DMS79 treated with DMSO at 0.1 percent for 48 hours (cell line): ENCODE data around the gene BTBD16.

Experiments used
- DNase-seq: peaks from one replicate; lab custom pipeline; 2025; lab: John Stamatoyannopoulos, UW

Gene BTBD16

DNA sequence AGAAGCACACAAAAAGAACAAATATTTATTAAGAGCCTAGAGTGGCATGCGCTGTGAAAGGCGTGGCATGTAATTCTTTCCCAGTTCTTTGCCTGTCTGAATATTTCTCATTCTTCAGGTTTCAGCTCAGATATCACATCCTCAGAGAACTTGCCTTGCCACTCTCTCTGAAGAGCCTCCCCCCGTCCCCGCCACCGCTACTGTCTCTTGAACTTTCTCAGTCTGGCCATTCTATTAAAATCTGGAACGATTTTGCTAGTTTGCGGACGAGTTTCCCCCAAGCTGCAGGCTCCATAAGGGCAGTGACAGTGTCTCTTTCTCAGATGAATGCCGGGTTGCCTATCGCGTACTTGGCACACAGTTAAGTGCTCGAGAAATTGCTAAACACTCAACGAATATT lies 102.6 kb downstream of the BTBD16 start:
- no peak for DNase-seq

DNA sequence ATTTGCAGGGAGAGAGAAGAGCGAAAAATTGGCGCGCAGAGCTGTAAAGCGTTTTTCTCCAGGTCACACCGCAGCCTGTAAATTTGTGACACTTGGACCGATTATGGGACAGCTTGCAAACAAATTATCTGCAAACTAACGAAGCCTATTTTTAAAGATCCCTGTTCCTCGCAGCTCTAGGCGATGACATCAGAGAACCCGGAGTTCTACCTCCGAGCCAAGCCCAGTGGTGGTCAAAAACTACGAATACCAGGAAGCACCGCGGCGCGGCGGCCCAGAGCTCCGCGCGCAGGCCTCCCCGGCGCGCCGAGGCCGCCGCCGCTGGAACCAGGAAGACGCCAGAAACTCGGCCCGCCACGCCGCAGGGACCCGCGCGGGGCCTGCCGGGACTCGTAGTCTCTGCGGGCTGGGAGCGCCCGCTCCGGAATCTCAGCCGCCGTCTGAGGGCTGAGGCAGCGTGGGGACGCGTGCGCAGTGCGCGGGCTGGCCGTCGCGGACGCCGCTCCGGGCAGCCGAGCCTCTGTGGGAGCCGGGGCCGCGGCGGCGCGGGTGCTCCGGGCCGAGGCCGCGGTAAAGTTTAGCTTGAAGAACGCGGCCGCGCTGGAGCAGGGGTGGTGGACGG lies 103.3 kb downstream of the BTBD16 start, which contains the start of gene PLEKHA1:
PLEKHA1 (plus strand) TSS at position 472 of the 622 bp plus-strand sequence. CDS start 18,493 bp downstream, outside the sequence.
- DNase-seq, result peak; percentile 63

DNA sequence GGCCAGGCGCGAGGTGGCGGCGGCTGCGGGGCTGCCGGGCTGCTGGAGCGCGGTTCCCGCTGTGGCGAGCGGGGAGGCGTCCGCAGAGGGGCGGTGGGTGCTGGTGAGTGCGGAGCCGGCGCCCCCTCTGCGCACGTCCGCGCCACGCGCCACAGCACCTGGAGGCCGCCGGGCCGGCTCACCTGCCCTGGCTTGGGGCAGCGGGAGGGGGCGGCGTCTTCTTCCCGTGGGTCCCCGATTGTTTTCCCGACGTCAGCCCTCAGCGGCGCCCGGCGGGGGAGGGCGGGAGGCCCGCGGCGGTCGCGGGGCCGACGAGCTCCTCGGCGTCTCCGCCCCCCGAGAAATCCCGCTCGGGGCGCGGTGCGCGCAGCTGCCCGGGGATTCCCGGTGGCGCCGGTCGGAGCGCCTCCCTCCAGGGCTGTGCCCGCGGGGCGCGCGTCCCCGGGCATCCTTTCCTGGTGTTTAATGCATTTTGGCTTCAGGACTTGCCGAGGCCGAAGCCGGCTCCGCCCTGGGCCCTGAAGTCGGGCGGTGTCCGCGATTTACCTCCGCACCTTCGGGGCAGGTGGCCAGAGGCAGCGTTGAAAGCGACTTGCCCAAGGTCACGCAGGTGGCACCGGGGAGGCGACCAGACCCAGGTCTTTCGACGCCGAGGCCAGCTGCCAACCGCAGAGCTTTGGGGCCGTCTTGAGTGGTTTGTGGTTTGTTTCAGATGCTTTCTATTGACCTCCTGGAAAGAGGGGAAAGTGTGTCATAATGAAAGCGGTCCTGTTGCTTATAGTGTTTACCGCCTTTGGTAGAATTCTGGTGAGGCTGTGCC lies 104.0 kb downstream of the BTBD16 start:
- peak; percentile 33 for DNase-seq

DNA sequence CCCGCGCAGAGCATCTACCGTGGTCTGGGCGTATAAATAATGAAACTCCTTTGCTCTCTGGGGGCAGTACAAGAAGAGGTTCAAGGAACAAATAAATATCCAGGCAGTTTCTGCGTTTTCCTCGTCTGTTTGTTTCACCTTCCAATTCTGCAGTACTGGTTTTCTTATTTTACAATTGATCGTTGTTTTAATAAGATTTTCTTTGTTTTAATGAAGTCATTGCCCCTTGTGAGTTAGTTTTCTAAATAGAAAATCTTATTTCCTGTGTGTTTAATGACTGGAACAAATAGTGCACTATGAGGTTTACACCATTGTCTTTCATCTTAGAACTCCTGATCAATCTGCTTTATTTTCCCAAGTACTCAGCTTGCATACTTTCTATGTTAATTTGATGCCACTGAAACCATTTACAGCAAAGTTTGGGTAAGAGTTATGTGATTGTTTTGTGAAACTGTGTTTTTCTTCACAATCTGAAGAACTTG lies 104.6 kb downstream of the BTBD16 start:
- DNase-seq, result peak; percentile 28

DNA sequence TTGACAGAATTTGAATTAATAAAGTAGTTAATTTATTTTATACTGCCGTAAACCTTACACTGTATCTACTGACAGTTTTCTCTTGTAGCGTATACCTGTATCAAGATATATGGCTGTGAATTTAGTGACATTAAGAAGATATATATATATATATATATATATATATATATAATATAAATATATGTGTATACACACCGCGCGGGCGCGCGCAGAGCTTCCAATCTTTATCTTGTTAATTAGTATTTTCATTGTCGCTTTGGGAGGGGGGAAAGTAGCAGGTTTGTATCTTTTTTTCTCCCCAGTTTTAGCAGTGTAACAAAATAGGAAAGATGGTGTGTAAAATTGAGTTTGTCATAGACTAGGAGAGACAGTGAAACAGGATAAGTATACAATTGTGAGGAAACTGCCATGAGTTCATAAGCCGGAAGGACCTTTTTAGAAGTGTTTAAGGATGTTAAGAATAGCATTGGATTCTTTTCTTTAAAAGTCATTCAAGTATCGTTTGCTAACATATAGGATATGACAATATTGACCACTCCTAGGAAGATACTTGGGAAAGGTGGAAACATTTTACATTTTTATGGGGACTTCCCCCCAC lies 105.4 kb downstream of the BTBD16 start:
- DNase-seq, result no peak

DNA sequence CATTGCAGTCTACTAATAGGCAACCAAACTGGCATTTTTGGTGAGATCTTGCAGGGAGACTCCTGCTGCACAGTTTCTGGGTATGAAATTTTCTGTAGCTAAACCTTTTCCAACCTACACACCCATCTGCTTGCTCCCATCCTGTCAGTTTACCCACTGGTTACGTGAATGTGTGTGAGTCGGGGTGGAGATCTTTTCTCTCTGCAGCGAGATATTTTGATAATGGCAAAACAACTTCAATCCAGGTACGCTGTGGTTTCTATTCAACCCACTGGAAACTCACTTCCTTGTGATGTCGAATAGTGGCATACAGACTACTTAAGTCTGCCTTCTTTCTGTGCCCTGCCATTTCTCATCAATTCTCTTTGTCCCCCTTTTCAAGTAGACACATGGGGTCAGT lies 107.9 kb downstream of the BTBD16 start:
- no peak for DNase-seq

DNA sequence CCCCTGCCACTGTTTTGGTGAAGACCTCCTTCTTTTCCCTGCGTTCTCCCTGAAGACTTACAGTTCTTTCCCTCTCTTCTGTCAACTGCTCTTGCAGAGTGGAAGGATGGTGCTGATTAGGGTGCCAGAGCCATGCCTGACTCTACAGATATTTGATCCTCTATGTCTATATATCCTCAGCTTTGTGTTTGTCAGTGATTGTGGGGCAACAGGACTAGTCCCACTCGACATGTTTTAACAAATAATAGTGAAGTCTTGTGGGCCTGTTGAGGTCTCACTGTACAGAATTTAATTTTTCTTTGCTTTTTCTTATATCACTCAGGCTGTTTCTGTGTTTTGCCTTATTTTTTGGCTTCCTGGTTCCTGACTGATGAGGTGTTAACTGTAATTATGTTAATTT lies 108.4 kb downstream of the BTBD16 start:
- DNase-seq, result no peak

DNA sequence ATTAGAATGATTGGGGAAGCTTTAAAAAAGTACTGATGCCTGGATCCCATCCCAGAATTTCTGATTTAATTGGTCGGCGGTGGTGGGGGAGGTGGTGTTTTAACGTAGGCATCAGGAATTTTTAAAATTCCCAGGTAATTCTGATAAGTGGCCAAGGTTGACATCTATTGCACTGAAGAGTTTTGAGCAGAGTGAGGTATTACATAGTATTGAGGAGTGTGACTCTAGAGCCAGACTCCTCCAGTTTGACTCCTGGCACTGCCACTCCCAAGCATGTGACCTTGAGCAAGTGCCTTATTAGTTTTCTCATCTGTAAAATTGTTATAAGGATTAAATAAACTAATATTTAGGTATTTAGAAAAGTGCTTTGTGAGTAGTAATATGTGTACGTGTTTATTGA lies 109.6 kb downstream of the BTBD16 start:
- no peak for DNase-seq

DNA sequence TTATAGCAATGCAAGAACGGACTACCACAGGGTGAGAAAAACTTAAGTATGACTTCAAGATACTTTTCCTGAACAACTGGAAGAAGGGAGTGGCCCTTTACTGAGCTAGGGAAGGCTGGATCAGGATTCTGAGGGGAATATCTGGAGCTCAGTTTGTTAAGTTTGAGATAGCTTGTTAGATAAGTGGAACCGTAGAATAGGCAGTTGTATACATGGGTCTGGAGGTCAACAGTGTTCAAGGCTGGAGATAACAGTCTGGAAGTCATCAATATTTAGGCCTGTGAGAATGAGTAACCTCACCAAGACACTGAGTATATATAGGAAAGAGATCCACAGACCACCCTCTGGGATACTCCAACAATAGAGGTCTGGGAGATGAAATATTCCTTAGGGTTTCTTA lies 110.6 kb downstream of the BTBD16 start:
- DNase-seq, result no peak

DNA sequence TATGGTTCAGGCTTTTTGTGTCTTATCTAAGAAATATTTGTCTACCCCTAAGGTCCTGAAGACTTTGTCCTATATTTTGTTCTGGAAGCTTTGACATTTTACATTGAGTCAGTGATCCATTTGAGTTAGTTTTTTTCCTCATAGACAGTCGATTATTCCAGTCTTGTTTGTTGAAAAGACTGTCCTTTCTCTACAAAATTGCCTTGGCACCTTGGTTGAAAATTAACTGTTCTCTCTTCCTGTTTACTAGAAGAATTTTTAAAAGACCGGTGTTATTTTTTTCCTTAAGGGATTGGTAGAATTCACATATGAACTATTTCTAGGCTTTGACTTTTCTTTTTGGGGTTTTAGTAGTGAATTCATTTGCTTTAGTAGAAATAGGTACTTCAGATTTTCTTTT lies 115.4 kb downstream of the BTBD16 start:
- no peak for DNase-seq

DNA sequence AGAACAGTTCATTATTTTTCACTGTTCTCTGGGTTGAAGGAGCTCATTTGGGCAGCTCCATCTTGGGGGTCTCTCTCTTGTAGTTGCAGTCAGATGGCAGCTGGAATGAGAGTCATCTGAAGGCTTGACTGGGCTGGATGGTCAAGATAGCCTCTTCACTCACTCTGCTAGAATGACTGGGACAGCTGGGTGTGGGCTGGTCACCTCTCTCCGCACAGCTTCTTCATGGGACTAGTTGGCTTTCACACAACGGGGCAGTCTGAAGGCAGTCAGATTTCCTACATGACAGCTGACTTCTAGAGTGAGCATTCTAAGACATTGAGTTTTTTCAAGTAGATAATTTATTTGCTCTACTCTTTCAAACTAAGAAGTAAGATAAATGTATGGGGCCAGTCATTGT lies 116.5 kb downstream of the BTBD16 start:
- DNase-seq, result no peak
